Measurements from ENCODE around the gene PNPLA5. TPM values are rescaled to one million over a fixed set of nuclear protein-coding genes. Genes with fewer than 3 reads are reported as not detected.

PNPLA5 gene
- total RNA-seq, 1 experiment from 2014 or later: 5.5 TPM

- Histone ChIP-seq H2BK15ac (ENCODE audit: low read depth, low read length) (no peak overlapping the region), H2AK5ac (ENCODE audit: insufficient read length, low read length) (no peak overlapping the region), H3K9ac (ENCODE audit: extremely low read depth, insufficient read length, low read length) (no peak overlapping the region), H3K14ac (ENCODE audit: insufficient read depth, low read length) (no peak overlapping the region), H3K9me3 (ENCODE audit: control insufficient read depth, low read depth, low read length) (no peaks in the 10 kb centered on the region), H2BK12ac (ENCODE audit: insufficient read length, low read depth, low read length) (no peak overlapping the region), H2BK120ac (ENCODE audit: low read depth, low read length, poor library complexity, severe bottlenecking) (no peak overlapping the region), H2AFZ (ENCODE audit: low read length) (no peak overlapping the region), H3K56ac (ENCODE audit: insufficient read length, low read depth, low read length) (no peak overlapping the region), H3K27me3 (ENCODE audit: insufficient read depth, low read length) (no peaks in the 10 kb centered on the region), H3K23ac (ENCODE audit: insufficient read length, low read depth, low read length) (no peak overlapping the region), H2BK20ac (ENCODE audit: low read depth, low read length, poor library complexity, severe bottlenecking) (no peak overlapping the region), H3K79me2 (ENCODE audit: insufficient read depth, low read length) (no peaks in the 10 kb centered on the region), H3K18ac (ENCODE audit: insufficient read length, low read depth, low read length) (no peak overlapping the region), H4K8ac (replicated peaks; ENCODE audit: insufficient read length, low read depth, low read length) (no peak overlapping the region), H3K4ac (ENCODE audit: low read depth, low read length) (no peak overlapping the region), H3T11ph (ENCODE audit: low read length) (no peak overlapping the region), H3K23me2 (ENCODE audit: insufficient read length, low read depth, low read length, poor library complexity, severe bottlenecking) (peaks cover 3% of the 10 kb centered on the region), H3K27ac (ENCODE audit: insufficient read length, low read depth, low read length) (no peak overlapping the region), H4K20me1 (ENCODE audit: control insufficient read depth, insufficient read depth, insufficient read length) (no peaks in the 10 kb centered on the region), H3K4me2 (ENCODE audit: insufficient read depth, insufficient read length, low read length) (no peak overlapping the region), H4K5ac (ENCODE audit: insufficient read length, low read depth, low read length) (no peak overlapping the region), H3K4me1 (ENCODE audit: insufficient read depth, low read length) (peaks cover 3% of the 10 kb centered on the region; the same call in 1 of the 2 replicates), H2BK5ac (ENCODE audit: insufficient read length, low read length) (no peak overlapping the region), H4K91ac (ENCODE audit: insufficient read length, low read depth, low read length) (no peak overlapping the region), H3K79me1 (ENCODE audit: insufficient read depth, low read depth, low read length, poor library complexity, severe bottlenecking) (no peaks in the 10 kb centered on the region)
- peaks cover 0 to 4% (median 0%) of the 10 kb centered on the region in 3 experiments; a peak in 1 of 7 replicates for H3K36me3 Mint-ChIP-seq (ENCODE audit: insufficient read depth in 1 of 3, low read depth in 3 of 3)
- H3K27me3 Mint-ChIP-seq (ENCODE audit: low read depth): peaks cover 15% of the 10 kb centered on the region
- H3K4me3 Mint-ChIP-seq: no peak overlapping the region
- H3K4me1 Mint-ChIP-seq: peaks cover 15 to 17% of the 10 kb centered on the region in 2 experiments
- H3K9me3 Mint-ChIP-seq: peaks cover 0 to 5% of the 10 kb centered on the region in 2 experiments; a peak in 2 of 5 replicates
- WGBS (ENCODE audit: extremely low coverage, insufficient read length, low lambda C conversion rate): no CpG with 5 or more reads among the region's 16 CpGs
- DNase-seq: no peak
- H3K27ac Mint-ChIP-seq: no peak overlapping the region
- TF ChIP-seq CTCF (conservative IDR thresholded peaks at IDR 0.05): no peak
These were observed 27.5 kb upstream of the PNPLA5 start for GRCh38 chr22:43919106-43919973.

Data from H9 (cell line).